ENCODE results near the gene CBL.
A peak's percentile ranks its signal among the peaks of the same experiment; 100 is the strongest.

CBL gene

DNA sequence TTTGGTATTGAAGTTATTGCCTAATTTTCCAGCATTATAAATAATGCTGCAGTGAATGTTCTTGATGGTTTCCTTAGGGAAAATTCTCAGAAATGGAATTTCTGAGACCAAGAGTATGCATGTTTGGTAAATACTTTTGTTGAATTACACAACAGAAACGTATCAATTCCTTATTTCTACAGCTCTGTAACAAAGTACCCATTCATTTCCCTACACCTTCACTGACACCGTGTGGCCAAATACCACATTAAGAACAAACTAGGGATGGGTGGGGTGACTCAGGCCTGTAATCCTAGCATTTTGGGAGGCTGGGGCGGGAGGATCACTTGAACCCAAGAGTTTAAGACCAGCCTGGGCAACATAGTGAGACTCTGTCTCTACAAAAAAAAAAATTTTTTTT, 89.0 kb downstream of the CBL start:
- peak; percentile 37 for DNase-seq (ENCODE audit: low read depth)
- TF ChIP-seq, protein P1, sequence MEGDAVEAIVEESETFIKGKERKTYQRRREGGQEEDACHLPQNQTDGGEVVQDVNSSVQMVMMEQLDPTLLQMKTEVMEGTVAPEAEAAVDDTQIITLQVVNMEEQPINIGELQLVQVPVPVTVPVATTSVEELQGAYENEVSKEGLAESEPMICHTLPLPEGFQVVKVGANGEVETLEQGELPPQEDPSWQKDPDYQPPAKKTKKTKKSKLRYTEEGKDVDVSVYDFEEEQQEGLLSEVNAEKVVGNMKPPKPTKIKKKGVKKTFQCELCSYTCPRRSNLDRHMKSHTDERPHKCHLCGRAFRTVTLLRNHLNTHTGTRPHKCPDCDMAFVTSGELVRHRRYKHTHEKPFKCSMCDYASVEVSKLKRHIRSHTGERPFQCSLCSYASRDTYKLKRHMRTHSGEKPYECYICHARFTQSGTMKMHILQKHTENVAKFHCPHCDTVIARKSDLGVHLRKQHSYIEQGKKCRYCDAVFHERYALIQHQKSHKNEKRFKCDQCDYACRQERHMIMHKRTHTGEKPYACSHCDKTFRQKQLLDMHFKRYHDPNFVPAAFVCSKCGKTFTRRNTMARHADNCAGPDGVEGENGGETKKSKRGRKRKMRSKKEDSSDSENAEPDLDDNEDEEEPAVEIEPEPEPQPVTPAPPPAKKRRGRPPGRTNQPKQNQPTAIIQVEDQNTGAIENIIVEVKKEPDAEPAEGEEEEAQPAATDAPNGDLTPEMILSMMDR (conservative IDR thresholded peaks at IDR 0.05; ENCODE audit: control insufficient read depth, insufficient read depth, low read depth, low read length) = peak; percentile 16
- no peak overlapping the region for H3K4me3 ChIP-seq (ENCODE audit: control insufficient read depth, low read depth, low read length)

DNA sequence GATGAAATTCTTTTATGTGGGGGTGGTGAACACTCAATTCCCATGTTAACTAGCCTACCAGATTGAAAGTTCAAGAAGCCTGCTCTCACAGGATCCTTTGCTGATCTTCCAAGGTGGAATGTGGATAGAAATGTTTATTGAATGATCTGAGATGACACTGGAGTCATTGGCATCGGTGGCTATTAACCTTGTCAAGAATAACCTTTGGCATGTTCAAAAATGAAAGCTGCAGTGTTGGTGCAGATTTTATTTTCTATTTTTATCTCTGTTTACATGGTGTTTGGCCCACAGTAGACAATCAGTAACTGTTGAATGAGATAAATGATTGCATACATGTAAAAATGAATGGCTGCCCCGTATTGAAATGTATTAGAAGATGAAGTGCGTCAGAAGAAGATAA, 91.8 kb downstream of the CBL start:
- TF ChIP-seq, protein P1 (conservative IDR thresholded peaks at IDR 0.05; ENCODE audit: control insufficient read depth, insufficient read depth, low read depth, low read length) = no peak
- H3K4me3 ChIP-seq (ENCODE audit: control insufficient read depth, low read depth, low read length) = no peak overlapping the region
- DNase-seq (ENCODE audit: low read depth) = no peak

DNA sequence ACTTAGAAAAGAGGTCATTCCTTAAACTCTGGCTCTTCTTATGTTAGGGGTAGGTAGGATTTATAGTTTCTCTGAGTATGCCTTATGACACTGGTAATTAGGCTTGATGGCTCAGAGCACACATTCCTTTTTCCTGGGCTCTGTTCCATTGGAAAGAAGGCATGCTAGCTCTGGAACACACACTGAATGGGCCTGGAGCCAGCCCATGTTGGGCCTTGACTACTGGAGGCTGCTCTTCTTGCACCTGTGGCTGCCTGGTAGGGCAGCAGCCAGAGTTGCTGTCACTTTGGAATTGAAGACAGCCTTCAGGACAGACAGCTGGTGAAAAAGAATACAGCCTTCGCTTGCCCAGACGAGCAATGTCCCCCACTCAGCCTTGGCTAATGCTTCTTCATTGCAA, 92.6 kb downstream of the CBL start:
- no peak overlapping the region for H3K4me3 ChIP-seq (ENCODE audit: control insufficient read depth, low read depth, low read length)
- TF ChIP-seq, protein P1 (conservative IDR thresholded peaks at IDR 0.05; ENCODE audit: control insufficient read depth, insufficient read depth, low read depth, low read length) = no peak
- DNase-seq (ENCODE audit: low read depth) = no peak

DNA sequence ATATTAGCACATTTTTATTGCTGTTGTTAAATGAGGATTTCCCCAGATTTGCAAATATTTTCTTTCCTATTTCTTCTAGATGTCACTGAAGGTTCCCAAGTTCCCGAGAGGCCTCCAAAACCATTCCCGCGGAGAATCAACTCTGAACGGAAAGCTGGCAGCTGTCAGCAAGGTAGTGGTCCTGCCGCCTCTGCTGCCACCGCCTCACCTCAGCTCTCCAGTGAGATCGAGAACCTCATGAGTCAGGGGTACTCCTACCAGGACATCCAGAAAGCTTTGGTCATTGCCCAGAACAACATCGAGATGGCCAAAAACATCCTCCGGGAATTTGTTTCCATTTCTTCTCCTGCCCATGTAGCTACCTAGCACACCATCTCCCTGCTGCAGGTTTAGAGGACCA, 93.3 kb downstream of the CBL start:
- TF ChIP-seq, protein P1 (conservative IDR thresholded peaks at IDR 0.05; ENCODE audit: control insufficient read depth, insufficient read depth, low read depth, low read length) = no peak
- DNase-seq (ENCODE audit: low read depth) = no peak
- no peak overlapping the region for H3K4me3 ChIP-seq (ENCODE audit: control insufficient read depth, low read depth, low read length)

DNA sequence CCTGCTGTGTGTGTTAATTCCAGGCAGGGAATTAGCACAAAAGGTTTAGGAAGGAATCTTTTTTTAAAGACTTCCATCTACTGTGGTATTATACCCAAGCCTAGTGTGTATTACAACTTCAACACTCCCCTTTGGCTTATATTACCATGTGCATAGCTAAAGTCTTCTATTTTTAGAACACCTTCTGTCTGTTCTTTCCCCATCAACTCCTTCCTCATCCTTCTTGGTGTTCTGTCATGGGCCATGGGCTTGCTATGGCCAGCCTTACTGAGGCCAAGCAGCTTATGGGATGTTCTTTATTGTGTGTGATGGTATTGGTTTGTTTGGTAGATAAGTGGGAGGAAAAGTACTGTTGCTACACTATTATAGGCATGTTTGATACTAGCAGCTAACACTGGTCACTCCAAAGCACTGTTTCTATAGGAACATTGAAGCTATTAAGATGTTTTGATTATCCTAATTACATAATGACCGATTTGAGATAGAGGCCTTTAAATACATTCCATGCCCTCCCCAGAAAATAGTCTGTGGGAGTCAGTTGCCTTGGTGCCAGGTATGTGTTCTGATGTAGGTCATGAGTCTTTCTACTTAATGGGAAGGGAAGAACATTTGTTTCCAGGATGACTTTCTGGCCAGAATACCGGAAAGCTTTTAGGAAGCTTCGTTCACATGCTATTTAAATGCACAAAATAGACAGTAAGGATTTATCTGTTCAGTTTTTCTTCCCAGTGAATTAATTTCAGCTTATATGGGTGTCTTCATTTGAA, 94.2 kb downstream of the CBL start:
- no peak overlapping the region for H3K4me3 ChIP-seq (ENCODE audit: control insufficient read depth, low read depth, low read length)
- TF ChIP-seq, protein P1 (conservative IDR thresholded peaks at IDR 0.05; ENCODE audit: control insufficient read depth, insufficient read depth, low read depth, low read length) = no peak
- no peak for DNase-seq (ENCODE audit: low read depth)

DNA sequence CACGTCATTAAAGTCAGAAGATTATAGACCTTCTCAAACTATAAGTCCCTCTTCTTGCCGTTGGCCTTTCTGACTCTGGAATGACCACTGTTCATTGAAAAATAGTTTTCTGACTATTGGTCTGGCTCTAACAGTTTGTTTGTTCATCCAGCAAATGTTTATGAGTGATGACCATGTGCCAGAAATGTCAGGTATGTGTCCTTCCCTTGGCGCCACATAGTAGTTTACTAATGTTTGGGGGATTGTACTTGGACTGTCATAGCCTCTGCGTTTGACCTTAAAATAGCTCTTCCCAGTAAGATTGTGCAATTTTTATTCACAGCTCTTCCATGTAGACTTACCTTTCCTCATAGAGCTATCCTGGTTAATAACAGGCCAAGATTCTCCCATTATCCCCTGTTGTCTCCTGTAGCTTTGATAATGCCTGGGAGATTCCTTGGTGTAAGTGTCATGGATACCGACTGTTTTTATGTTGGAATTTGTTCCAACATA, 97.1 kb downstream of the CBL start:
- no peak for DNase-seq (ENCODE audit: low read depth)
- TF ChIP-seq, protein P1 (conservative IDR thresholded peaks at IDR 0.05; ENCODE audit: control insufficient read depth, insufficient read depth, low read depth, low read length) = no peak
- no peak overlapping the region for H3K4me3 ChIP-seq (ENCODE audit: control insufficient read depth, low read depth, low read length)
